Islet precursor cell (in vitro differentiated cells): ENCODE measurements around the gene TMEM198.
A peak's percentile ranks its signal among the peaks of the same experiment; 100 is the strongest.

Source experiments
- DNase-seq: peaks from one replicate; pipeline ENCODE4 v3.0.0-alpha.2; 2018

TMEM198 gene

GRCh38 chr2:219509780-219510511, 33.9 kb upstream of the TMEM198 start:
- DNase-seq: peak; percentile 84

DNA sequence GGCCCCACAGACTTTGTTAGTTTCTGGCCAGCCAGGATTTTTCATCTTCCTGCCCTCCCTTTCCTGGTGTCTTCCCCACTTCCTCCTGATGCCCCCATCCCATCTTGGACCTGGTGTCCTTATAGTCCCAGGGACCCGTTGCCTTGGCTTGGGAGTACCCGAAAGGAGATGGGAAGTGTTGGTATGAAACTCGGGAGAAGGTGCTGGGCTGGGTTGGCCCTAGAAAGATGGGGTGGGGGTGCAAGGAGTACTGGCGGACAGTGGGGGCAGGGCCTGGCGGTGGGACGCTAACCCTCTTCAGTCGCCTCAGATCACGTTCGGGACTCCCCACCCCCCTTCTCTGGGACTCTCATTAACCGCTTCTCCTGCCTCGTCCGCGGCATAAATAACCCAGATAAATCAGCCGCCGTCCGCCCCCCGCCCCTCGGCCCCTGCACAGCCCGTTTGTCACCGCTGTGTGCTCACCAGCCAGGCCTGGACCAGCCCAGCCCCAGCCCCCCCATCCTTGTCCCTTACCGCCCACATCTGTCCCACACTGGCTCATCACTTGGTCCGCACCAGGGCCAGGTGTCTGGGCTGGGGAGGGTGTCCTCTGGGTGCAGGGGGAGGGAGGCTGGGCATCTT, 33.2 kb upstream of the TMEM198 start:
- DNase-seq: no peak

DNA sequence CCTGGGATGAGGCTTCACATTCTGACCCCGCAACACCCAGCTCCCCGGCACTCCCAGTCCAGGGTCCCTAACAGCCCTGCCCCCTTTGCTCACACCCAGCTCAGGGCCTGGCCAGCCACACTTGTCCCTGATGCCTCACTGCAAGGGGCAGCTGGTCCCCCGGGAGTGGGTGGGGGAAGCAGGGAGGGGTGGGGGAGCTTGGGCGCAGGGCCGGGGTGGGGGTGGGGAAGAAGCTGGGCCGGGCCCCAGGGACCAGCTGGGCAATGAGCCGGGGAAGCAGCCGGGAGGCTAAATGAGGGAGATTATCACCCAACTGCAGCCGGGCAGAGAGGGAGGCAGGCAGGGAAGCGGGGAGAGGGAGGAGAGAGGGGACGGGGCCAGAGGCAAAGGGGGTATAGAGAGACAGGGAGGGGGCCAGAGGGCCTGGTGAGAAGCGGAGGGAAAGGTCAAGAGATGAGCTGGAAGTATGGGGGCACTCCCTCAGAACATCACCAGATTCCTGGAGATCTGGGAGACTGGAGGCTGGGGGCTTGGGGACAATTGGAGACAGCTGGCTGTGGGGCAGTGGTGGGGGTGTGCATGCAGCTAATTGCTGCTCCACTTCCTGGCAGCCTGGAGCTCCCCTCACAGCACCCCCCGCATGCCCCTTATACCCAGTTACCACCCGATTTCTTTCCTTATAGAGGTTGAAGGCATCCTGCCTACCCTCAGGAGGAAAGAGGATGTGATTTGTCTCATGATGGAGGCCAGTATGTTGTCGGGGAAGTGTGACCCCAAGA, 32.1 kb upstream of the TMEM198 start:
- DNase-seq: no peak

GRCh38 chr2:219512524-219513216, 31.2 kb upstream of the TMEM198 start:
- no peak for DNase-seq

DNA sequence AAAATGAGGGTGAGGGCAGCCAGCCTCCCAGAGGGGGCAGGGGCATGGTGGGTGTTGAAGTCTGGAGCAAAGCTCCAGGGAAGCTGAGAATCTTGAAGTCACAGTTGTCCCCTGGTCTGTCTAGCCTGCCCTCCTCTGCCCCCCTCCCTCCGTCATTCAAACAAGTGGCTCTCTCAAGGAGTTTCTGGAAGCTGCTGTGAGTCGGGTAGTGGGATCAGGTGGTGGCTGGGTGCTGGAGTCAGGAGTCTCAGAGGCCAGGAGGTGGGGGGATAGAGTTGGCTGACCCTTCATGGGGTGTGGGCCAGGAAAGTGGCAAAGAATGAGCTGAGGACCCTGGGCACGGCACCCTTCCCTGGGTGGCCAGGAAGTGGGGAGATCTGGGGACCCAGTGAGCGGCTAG, 30.0 kb upstream of the TMEM198 start:
- DNase-seq: no peak

GRCh38 chr2:219514196-219514761, 29.5 kb upstream of the TMEM198 start, which contains the start of gene ASIC4:
Gene ASIC4, plus strand, starts transcription at chr2:219514482. Its CDS starts 243 bp downstream, at chr2:219514725.
- DNase-seq: no peak

DNA sequence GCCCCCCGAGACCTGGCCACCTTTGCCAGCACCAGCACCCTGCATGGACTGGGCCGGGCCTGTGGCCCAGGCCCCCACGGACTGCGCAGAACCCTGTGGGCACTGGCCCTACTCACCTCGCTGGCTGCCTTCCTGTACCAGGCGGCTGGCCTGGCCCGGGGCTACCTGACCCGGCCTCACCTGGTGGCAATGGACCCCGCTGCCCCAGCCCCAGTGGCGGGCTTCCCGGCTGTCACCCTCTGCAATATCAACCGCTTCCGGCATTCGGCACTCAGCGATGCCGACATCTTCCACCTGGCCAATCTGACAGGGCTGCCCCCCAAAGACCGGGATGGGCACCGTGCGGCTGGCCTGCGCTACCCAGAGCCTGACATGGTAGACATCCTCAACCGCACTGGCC, 29.0 kb upstream of the TMEM198 start:
- DNase-seq: no peak

GRCh38 chr2:219515874-219516629, 27.8 kb upstream of the TMEM198 start:
- no peak for DNase-seq

- DNase-seq: no peak
These were observed 26.9 kb upstream of the TMEM198 start for GRCh38 chr2:219516888-219517287.

DNA sequence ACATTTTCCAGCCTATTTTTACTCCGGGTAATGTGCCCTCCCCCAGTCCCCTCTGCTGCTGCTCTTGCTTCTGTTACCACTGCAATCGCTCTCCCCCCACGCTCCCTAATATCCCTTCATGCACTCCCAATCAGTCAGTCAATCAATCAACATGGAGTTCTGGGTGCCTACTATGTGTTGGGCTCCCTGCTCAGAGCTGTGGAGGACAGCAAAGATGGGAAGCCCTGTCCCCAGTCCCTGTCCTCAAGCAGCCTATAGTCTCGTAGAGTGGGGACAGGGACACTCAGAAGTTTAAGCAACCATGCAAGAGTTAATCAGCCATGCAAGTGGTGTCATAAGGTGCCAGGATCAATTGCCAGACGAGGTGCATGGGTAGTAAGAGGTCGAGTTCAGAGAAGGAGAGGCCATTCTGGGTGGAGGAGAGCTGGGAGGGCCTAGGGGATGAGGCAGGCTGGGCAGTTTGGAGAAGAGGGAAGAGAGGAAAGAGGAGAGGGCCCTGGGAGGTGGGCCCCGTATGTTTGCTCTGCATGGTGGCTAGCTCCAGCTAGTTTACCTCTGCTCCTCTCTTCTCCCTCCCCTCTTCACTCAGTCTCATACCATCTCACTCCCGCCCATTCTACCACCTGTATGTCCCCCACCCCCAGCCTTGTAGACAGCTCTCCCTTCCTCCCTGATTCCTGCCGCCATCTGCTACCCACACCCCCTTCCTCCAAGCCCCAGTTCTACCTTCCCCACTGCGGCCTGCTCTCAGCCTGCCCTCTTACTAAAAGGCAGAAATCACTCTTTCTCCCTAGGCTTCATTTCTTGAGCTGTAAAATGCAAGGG, 25.7 kb upstream of the TMEM198 start:
- DNase-seq: no peak

DNA sequence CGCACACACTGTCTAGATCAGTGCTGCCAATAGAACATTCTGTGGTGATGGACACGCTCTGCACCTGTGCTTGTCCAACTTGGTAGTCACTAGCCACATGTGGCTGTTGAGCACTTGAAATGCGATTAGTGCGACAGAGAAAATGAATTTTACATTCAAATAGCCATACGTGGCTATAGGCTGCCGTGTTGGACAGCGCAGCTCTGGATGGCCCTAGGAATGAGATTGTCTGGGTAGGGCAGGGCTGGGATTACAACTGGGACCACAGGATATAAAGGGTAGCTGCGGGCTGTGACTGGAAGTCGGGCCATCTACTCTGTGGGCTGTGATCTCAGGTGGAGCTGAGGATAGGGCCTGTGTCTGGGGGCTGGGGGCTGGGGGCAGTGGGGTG, 24.3 kb upstream of the TMEM198 start:
- DNase-seq: no peak

DNA sequence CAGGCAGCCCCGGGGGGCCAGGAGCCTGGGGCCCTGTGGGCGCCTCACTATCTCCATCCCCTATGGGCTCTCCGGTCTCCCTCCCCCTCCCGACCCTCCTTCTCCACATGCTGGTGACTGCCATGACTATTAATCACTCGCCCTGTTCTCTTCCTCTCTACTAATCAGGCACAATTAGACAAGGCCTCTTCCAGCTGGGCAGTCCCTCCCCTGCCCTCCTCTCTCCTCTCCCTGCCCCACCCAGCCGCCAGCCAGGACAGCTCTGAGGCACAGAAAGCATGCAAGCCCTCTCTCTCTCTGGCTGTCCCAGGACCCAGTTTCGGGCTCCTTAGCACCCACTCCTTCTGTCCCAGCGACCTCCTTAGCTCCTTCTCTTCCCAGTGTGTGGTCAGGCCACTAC, 23.7 kb upstream of the TMEM198 start:
- no peak for DNase-seq

- peak; percentile 94 for DNase-seq
These were observed 22.6 kb upstream of the TMEM198 start for GRCh38 chr2:219521066-219521880.

GRCh38 chr2:219522111-219523030, 21.5 kb upstream of the TMEM198 start:
- DNase-seq: peak; percentile 92

GRCh38 chr2:219523031-219523671, 20.7 kb upstream of the TMEM198 start:
- no peak for DNase-seq

- DNase-seq: no peak
These were observed 19.0 kb upstream of the TMEM198 start for GRCh38 chr2:219524817-219525216.

- peak; percentile 91 for DNase-seq
These were observed 18.1 kb upstream of the TMEM198 start for GRCh38 chr2:219525533-219526232.
